Omental fat pad (tissue), 4 donors: ENCODE data around the gene NCR2. TPM values are rescaled to one million over a fixed set of nuclear protein-coding genes. Genes with fewer than 3 reads are reported as not detected.

Experiments used
- ATAC-seq: fragments of 150-250 bp; one replicate; pipeline ENCODE4 v1.9.1; 2016; ENCODE audit warnings: mild to moderate bottlenecking, moderate library complexity; ENCODE audit not compliant: low FRiP score
- DNase-seq: peaks from one replicate; pipeline ENCODE4 v3.0.0-alpha.2; 2019; ENCODE audit warnings: low spot score
- CTCF ChIP-seq, 3 donors: fragments of 450-650 bp; IDR thresholded peaks; one replicate each; pipeline ENCODE4 v1.5.1; 2016 to 2017; ENCODE audit warnings: antibody characterized with exemption in 3 of 3, mild to moderate bottlenecking in 3 of 3, moderate library complexity in 2 of 3
- total RNA-seq, 4 donors: library from RNA; depleted of rRNA; stranded (reverse); fragments of >200 nt; gene quantifications; one replicate each; pipeline ENCODE4 v1.1.0, GENCODE V29; 2016

The NCR2 gene
- total RNA-seq, 4 donors from 2014 or later = not detected

GRCh38 chr6:41374618-41375590 lies 39.5 kb downstream of the NCR2 start:
- no peak for TF ChIP-seq CTCF (IDR thresholded peaks at IDR 0.05)
- DNase-seq (no peak), ATAC-seq (no peak)

- ATAC-seq = no peak
- DNase-seq = no peak
- TF ChIP-seq CTCF (IDR thresholded peaks at IDR 0.05) = no peak
These were observed 40.3 kb downstream of the NCR2 start for GRCh38 chr6:41375598-41376151.

GRCh38 chr6:41376176-41376575 lies 40.8 kb downstream of the NCR2 start:
- ATAC-seq = no peak
- TF ChIP-seq CTCF (IDR thresholded peaks at IDR 0.05) = no peak
- no peak for DNase-seq

- no peak for ATAC-seq
- no peak for TF ChIP-seq CTCF (IDR thresholded peaks at IDR 0.05)
- DNase-seq = no peak
These were observed 41.7 kb downstream of the NCR2 start for GRCh38 chr6:41377071-41377470.

- DNase-seq (no peak), ATAC-seq (no peak)
- no peak for TF ChIP-seq CTCF (IDR thresholded peaks at IDR 0.05)
These were observed 43.9 kb downstream of the NCR2 start for GRCh38 chr6:41379306-41379705.

GRCh38 chr6:41386594-41386993 lies 51.2 kb downstream of the NCR2 start:
- ATAC-seq (no peak), DNase-seq (no peak)
- TF ChIP-seq CTCF (IDR thresholded peaks at IDR 0.05) = no peak
